K562 treated with DMSO at 1 percent for 4 hours (cell line): ENCODE data around the gene UTF1. TPM values are rescaled to one million over a fixed set of nuclear protein-coding genes. Genes with fewer than 3 reads are reported as not detected.

Experiments used
- total RNA-seq: library from RNA; unstranded; fragments of 300-600 nt; gene quantifications from 2 replicates; pipeline ENCODE4 v1.2.3, GENCODE V29; 2022; ENCODE audit not compliant: insufficient read depth

The UTF1 gene, protein sequence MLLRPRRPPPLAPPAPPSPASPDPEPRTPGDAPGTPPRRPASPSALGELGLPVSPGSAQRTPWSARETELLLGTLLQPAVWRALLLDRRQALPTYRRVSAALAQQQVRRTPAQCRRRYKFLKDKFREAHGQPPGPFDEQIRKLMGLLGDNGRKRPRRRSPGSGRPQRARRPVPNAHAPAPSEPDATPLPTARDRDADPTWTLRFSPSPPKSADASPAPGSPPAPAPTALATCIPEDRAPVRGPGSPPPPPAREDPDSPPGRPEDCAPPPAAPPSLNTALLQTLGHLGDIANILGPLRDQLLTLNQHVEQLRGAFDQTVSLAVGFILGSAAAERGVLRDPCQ
- total RNA-seq, result not detected in 2 replicates

GRCh38 chr10:133230044-133230361, at the start of gene UTF1:
UTF1 (plus strand) TSS chr10:133230217; CDS start chr10:133230289, 72 bp downstream.

DNA sequence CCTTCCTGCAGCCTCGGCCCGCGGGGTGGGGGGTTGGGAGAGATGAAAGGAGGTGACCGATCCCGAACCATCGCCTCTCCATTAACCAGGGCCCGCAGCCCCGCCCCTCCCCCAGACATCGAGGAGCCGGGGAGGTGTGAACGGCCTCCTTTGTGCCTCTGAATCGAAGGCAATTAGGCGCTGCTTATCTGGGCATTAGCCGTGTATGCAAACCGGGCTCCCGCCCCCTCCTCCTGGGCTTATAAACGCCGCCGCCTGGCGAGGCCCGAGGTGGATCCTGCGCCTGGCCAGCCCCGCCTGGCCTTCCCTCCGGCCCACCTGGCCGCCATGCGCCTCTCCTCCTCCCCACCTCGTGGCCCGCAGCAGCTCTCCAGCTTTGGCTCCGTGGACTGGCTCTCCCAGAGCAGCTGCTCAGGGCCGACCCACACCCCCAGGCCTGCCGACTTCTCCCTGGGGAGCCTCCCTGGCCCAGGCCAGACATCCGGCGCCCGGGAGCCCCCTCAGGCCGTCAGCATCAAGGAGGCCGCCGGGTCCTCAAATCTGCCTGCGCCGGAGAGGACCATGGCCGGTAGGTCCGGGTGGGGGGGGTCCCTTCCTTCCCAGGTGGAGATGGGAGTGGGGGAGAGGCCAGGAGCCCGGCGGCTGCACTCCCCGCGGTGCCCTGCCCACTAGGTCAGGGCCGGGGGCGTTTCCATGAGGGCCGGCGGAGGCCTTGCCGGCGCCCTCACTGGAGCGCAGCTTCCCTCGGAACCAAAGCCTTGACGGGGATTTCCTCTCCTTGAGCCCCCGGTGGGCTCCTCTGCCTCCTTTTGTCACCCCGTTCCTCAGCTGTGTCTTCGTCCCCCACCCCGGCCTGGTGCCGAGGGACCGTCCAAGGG, 7.8 kb downstream of the UTF1 start, which contains the start of gene VENTX:
VENTX (plus strand) TSS at position 268 of the 878 bp plus-strand sequence; CDS start at position 328, 60 bp downstream.

DNA sequence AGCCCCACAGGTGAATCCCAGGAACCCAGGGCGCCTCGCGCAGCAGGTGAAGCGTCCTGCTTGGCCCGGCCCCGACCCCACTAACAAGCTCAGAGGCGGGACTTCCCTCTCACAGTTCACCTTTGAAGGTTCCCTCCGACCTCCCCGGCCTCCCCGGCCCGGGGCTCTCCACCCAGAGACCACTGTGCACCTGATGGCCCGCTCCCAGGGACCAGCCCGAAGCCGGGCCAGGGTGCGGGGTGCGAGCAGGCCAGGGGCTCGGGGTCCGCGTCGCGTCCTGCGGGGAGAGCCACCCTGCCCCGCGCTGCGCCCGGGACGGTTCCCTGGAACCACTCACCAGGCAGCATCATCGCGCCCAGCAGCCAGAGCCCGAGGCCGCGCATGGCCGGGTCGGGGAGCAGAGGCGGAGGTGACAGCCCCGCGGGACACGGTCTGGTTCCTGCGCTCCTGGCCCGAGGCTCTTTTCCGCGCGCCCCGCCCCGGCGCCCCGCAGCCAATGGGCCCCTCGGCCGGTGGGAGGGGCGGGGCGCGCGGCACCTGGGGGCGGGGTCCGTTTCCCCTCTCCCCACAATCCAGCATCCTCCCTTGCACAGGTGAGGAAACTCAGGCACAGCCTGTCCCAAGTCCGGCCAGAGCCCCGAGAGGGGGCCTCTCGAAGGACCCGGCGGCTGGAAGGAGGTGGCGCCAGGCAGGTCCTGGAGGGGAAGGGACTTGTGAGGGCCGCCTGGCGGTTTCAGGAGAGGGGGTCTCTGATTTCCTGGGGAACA, 46.6 kb downstream of the UTF1 start, which contains the start of gene ADAM8:
ADAM8 (minus strand) TSS at position 434 of the 767 bp plus-strand sequence; CDS start at position 383, 51 bp downstream.

Other genes starting within 250 kb of the UTF1 start
- gene ADGRA1, start 142.3 kb upstream of the UTF1 start, total RNA-seq, result not detected in 2 replicates
- gene KNDC1, start 70.0 kb upstream of the UTF1 start, total RNA-seq, result 0.27 TPM in 1 of 2 replicates, not detected in the other
- gene VENTX, start 7.6 kb downstream of the UTF1 start, total RNA-seq, result 1.4 and 2.5 TPM in 2 replicates
- 7.5 and 9.2 TPM in 2 replicates for gene ADAM8, start 46.7 kb downstream of the UTF1 start, total RNA-seq
- 30.2 and 31.4 TPM in 2 replicates for gene TUBGCP2, start 78.7 kb downstream of the UTF1 start, total RNA-seq
- gene ZNF511, start 78.7 kb downstream of the UTF1 start, total RNA-seq, result 46.7 and 56.0 TPM in 2 replicates
- not detected in 2 replicates for gene CALY, start 106.7 kb downstream of the UTF1 start, total RNA-seq
- not detected in 2 replicates for gene PRAP1, start 117.2 kb downstream of the UTF1 start, total RNA-seq
- 23.9 and 34.4 TPM in 2 replicates for gene FUOM, start 127.8 kb downstream of the UTF1 start, total RNA-seq
- 78.3 and 84.1 TPM in 2 replicates for gene ECHS1, start 143.1 kb downstream of the UTF1 start, total RNA-seq
- gene PAOX, start 149.0 kb downstream of the UTF1 start, total RNA-seq, result 3.2 and 6.1 TPM in 2 replicates
- gene MTG1, start 163.9 kb downstream of the UTF1 start, total RNA-seq, result 15.8 and 20.9 TPM in 2 replicates
- gene SPRN, start 194.4 kb downstream of the UTF1 start, total RNA-seq, result 1.0 and 2.4 TPM in 2 replicates
- 4.3 and 5.3 TPM in 2 replicates for gene SCART1, start 223.7 kb downstream of the UTF1 start, total RNA-seq